Endothelial cell of umbilical vein (primary cell): ENCODE data around the gene MTCL1. TPM values are rescaled to one million over a fixed set of nuclear protein-coding genes. Genes with fewer than 3 reads are reported as not detected.

Experiments
- BruUV-seq: library from RNA; stranded (reverse); fragments of 400-500 nt; replicated peaks from 2 replicates; lab custom pipeline; 2021; lab: Mats Ljungman, UMichigan
- CTCF ChIA-PET: fragments of 300-600, 350-600 bp; sonication (Branson Sonifier 250); formaldehyde crosslinking; loops from one replicate; lab custom pipeline; 2021; ENCODE audit warnings: antibody characterized with exemption, inconsistent platforms; lab: Charles Lee
- POLR2A ChIA-PET: fragments of 300-600, 350-600 bp; sonication (Branson Sonifier 250); formaldehyde crosslinking; loops from one replicate; lab custom pipeline; 2021; ENCODE audit warnings: antibody characterized with exemption, inconsistent platforms; lab: Charles Lee
- DNase-seq: peaks from one replicate; pipeline ENCODE4 v3.0.0-alpha.2; 2011; ENCODE audit warnings: low read depth, low spot score
- FAIRE-seq: peaks from 2 replicates; lab custom pipeline; 2011; peaks lifted over from hg19 to GRCh38; lab: Jason Lieb, UNC
- H2AFZ ChIP-seq: 2 replicates; pipeline ENCODE4 v1.6.0; 2012; ENCODE audit warnings: low read depth, low read length, control low read depth, inconsistent platforms
- H3K27ac ChIP-seq: 2 replicates; pipeline ENCODE4 v1.5.1; 2011; ENCODE audit warnings: low read depth, mild to moderate bottlenecking, control low read depth, low read length, moderate library complexity; ENCODE audit not compliant: insufficient read depth
- H3K27me3 ChIP-seq, 2 experiments: 2 replicates each; pipeline versions ENCODE4 v1.6.0 to v1.6.1; 2011; ENCODE audit warnings: low read length in 2 of 2, mixed read lengths in 1 of 2; ENCODE audit not compliant: control insufficient read depth in 2 of 2, insufficient read depth in 2 of 2
- H3K36me3 ChIP-seq, 2 experiments: 2 replicates in 1 of 2; 3 replicates in 1 of 2; pipeline ENCODE4 v1.5.1; 2011; ENCODE audit warnings: low read length in 2 of 2, mild to moderate bottlenecking in 1 of 2, moderate library complexity in 1 of 2; ENCODE audit not compliant: control insufficient read depth in 2 of 2, insufficient read depth in 2 of 2; ENCODE audit errors: extremely low read depth in 1 of 2
- H3K4me1 ChIP-seq: 3 replicates; pipeline ENCODE4 v1.5.1; 2011; ENCODE audit warnings: mild to moderate bottlenecking, low read length; ENCODE audit not compliant: control insufficient read depth, insufficient read depth; ENCODE audit errors: extremely low read depth
- H3K4me2 ChIP-seq: 2 replicates; pipeline ENCODE4 v1.6.1; 2011; ENCODE audit warnings: low read length, control low read depth, mixed read lengths; ENCODE audit not compliant: insufficient read depth
- H3K4me3 ChIP-seq, 3 experiments: fragments of 200-600 bp in 1 of 3; sonication (generic), shearing (Covaris generic) in 1 of 3; replicated peaks in 1 of 3; 2 replicates each; pipeline ENCODE4 v1.5.1; 2011 to 2016; ENCODE audit warnings: control low read depth in 3 of 3, low read length in 3 of 3, mild to moderate bottlenecking in 2 of 3, inconsistent platforms in 1 of 3, low read depth in 1 of 3, moderate library complexity in 1 of 3; ENCODE audit not compliant: insufficient read depth in 1 of 3
- H3K79me2 ChIP-seq: 2 replicates; pipeline ENCODE4 v1.6.0; 2012; ENCODE audit warnings: low read length, inconsistent platforms; ENCODE audit not compliant: control insufficient read depth, insufficient read depth
- H3K9ac ChIP-seq: replicated peaks from 2 replicates; pipeline ENCODE3; 2011; ENCODE audit warnings: low read length, control low read depth; ENCODE audit not compliant: insufficient read depth; ENCODE audit errors: extremely low read depth
- H3K9me1 ChIP-seq: replicated peaks from 3 replicates; pipeline ENCODE4 v1.6.0; 2011; ENCODE audit warnings: mild to moderate bottlenecking, low read length; ENCODE audit not compliant: control insufficient read depth, insufficient read depth; ENCODE audit errors: extremely low read depth
- H3K9me3 ChIP-seq: replicated peaks from 2 replicates; pipeline ENCODE4 v1.5.1; 2012; ENCODE audit warnings: low read length, inconsistent platforms; ENCODE audit not compliant: control insufficient read depth, insufficient read depth
- H4K20me1 ChIP-seq: replicated peaks from 2 replicates; pipeline ENCODE3; 2011; ENCODE audit warnings: mild to moderate bottlenecking, low read length; ENCODE audit not compliant: control insufficient read depth, insufficient read depth; ENCODE audit errors: extremely low read depth
- CTCF ChIP-seq, 2 donors: IDR thresholded peaks; 1 replicate in 1 of 2; 2 replicates in 1 of 2; pipeline ENCODE4 v1.5.1; 2011; ENCODE audit warnings: low read length in 2 of 2, mild to moderate bottlenecking in 2 of 2, moderate library complexity in 2 of 2, control low read depth in 1 of 2, inconsistent platforms in 1 of 2, low read depth in 1 of 2; ENCODE audit not compliant: insufficient read depth in 1 of 2; ENCODE audit errors: extremely low read depth in 1 of 2
- EZH2 ChIP-seq: IDR thresholded peaks from 2 replicates; pipeline ENCODE4 v1.6.1; 2012; ENCODE audit warnings: borderline replicate concordance, low read depth, mild to moderate bottlenecking, moderate library complexity, low read length, inconsistent platforms; ENCODE audit not compliant: severe bottlenecking
- GATA2 ChIP-seq: IDR thresholded peaks from 2 replicates; pipeline ENCODE4 v1.7.0; 2011; ENCODE audit warnings: low read depth, mild to moderate bottlenecking, moderate library complexity, mixed read lengths, low read length; ENCODE audit not compliant: insufficient read length, insufficient read depth
- JUN ChIP-seq: IDR thresholded peaks from 2 replicates; pipeline ENCODE4 v1.6.1; 2011; ENCODE audit warnings: borderline replicate concordance, low read depth; ENCODE audit not compliant: insufficient read length, insufficient read depth
- MAX ChIP-seq: IDR thresholded peaks from 2 replicates; pipeline ENCODE4 v1.6.1; 2011; ENCODE audit not compliant: insufficient read depth, insufficient read length
- MYC ChIP-seq: IDR thresholded peaks from one replicate; pipeline ENCODE4 v1.6.1; 2011; ENCODE audit warnings: mild to moderate bottlenecking, low read depth, low read length
- POLR2A ChIP-seq: IDR thresholded peaks from 2 replicates; pipeline ENCODE4 v1.6.1; 2012; ENCODE audit warnings: low read depth, mild to moderate bottlenecking, control low read depth, low read length
- POLR2AphosphoS5 ChIP-seq: IDR thresholded peaks from 2 replicates; pipeline ENCODE4 v1.6.1; 2012; ENCODE audit warnings: low read depth, mild to moderate bottlenecking, control low read depth, low read length, moderate library complexity; ENCODE audit not compliant: insufficient read depth
- dilution Hi-C: fragments of 300-500 bp; cut with MboI; formaldehyde crosslinking; loops from one replicate; pipeline ENCODE4 v1.15.0; 2019; ENCODE audit warnings: low sequenced_read_pairs; ENCODE audit not compliant: extremely low pct_ligation_motif_present
- intact Hi-C: fragments of 100-400 bp; cut with micrococcal nuclease; formaldehyde crosslinking; loops from one replicate; pipeline ENCODE4 v1.10.0; 2022
- polyA plus RNA-seq, 4 experiments: library from polyadenylated mRNA; depleted of rRNA in 3 of 4; stranded (reverse) in 3 of 4; unstranded in 1 of 4; fragments of >200 nt; gene quantifications; 2 replicates each; pipeline versions ENCODE4 v1.2.1 to v1.2.3, GENCODE V29; 2011 to 2012; ENCODE audit warnings: missing spikeins in 1 of 4
- total RNA-seq: library from RNA; stranded (reverse); gene quantifications from 2 replicates; pipeline ENCODE4 v1.2.3, GENCODE V29; 2021

MTCL1 gene
- total and polyA plus RNA-seq, 2 donors (not counting 3 experiments of a cell fraction or from before 2014, with no cell fraction given): 11.9 to 75.7 TPM

GRCh38 chr18:8822643-8823042, 117.3 kb downstream of the MTCL1 start:
- Histone ChIP-seq H4K20me1 (no peaks in the 10 kb centered on the region), H3K9ac (no peak overlapping the region), H3K9me1 (no peaks in the 10 kb centered on the region), H3K36me3 (peaks cover 5 to 13% of the 10 kb centered on the region in 2 experiments), H3K4me1 (no peaks in the 10 kb centered on the region), H3K27ac (no peak overlapping the region), H3K9me3 (no peaks in the 10 kb centered on the region), H3K79me2 (no peaks in the 10 kb centered on the region), H3K27me3 (no peaks in the 10 kb centered on the region), H3K4me2 (no peak overlapping the region), H3K4me3 (no peak overlapping the region), H2AFZ (no peak overlapping the region)
- FAIRE-seq: no peak
- no peak for DNase-seq
- CTCF ChIA-PET: no interaction called here
- dilution Hi-C loops: no loop called here
- TF ChIP-seq MYC (no peak), MAX (no peak), GATA2 (no peak), JUN (no peak), POLR2A (no peak), CTCF (IDR thresholded peaks at IDR 0.05; ENCODE audit: extremely low read depth in 1 of 2, insufficient read depth in 1 of 2, low read depth in 1 of 2, low read length in 2 of 2) (no peak), POLR2AphosphoS5 (no peak), EZH2 (no peak)
- POLR2A ChIA-PET: no interaction called here
- intact Hi-C loops: no loop called here
- no TSS peak for BruUV-seq
